CD4-positive, alpha-beta memory T cell (primary cell): Measurements from ENCODE around the gene SUCLG1. TPM values are rescaled to one million over a fixed set of nuclear protein-coding genes. Genes with fewer than 3 reads are reported as not detected.
A peak's percentile ranks its signal among the peaks of the same experiment; 100 is the strongest.

Experiments
- CTCF ChIA-PET: fragments of 350-600 bp; sonication (Branson Sonifier 250); formaldehyde crosslinking; loops from one replicate; lab custom pipeline; 2021; ENCODE audit warnings: inconsistent platforms; ENCODE audit not compliant: partially characterized antibody; lab: Charles Lee
- POLR2A ChIA-PET: fragments of 350-600 bp; sonication (Branson Sonifier 250); formaldehyde crosslinking; loops from one replicate; lab custom pipeline; 2021; ENCODE audit not compliant: partially characterized antibody; lab: Charles Lee
- DNase-seq, 5 donors: peaks; one replicate each; pipeline versions ENCODE4 v3.0.0 to v3.0.0-alpha.2; 2020 to 2022; ENCODE audit warnings: mixed read lengths in 1 of 5
- H3K27ac ChIP-seq: one replicate; pipeline ENCODE4 v1.7.0; 2013; ENCODE audit warnings: low read depth, low read length
- H3K27me3 ChIP-seq: 2 replicates; pipeline ENCODE4 v1.7.0; 2013; ENCODE audit warnings: mild to moderate bottlenecking, low read length, moderate library complexity; ENCODE audit not compliant: insufficient read depth
- H3K36me3 ChIP-seq: 2 replicates; pipeline ENCODE4 v1.7.0; 2013; ENCODE audit warnings: mild to moderate bottlenecking, low read length, moderate library complexity; ENCODE audit not compliant: insufficient read depth
- H3K4me1 ChIP-seq: 2 replicates; pipeline ENCODE4 v1.7.0; 2013; ENCODE audit warnings: mild to moderate bottlenecking, low read length, moderate library complexity; ENCODE audit not compliant: insufficient read depth
- H3K4me3 ChIP-seq, 2 donors: one replicate each; pipeline ENCODE4 v1.7.0; 2013; ENCODE audit warnings: low read length in 2 of 2, mild to moderate bottlenecking in 1 of 2
- H3K9me3 ChIP-seq, 2 donors: one replicate each; pipeline ENCODE4 v1.7.0; 2013; ENCODE audit warnings: low read length in 2 of 2, control low read depth in 1 of 2; ENCODE audit not compliant: control insufficient read depth in 1 of 2
- H3K27ac Mint-ChIP-seq, 7 donors: one replicate each; pipeline ENCODE4 v1.8.0; 2020 to 2021; ENCODE audit warnings: mixed read lengths in 7 of 7, mild to moderate bottlenecking in 6 of 7, inconsistent platforms in 3 of 7, moderate library complexity in 3 of 7
- H3K27me3 Mint-ChIP-seq, 2 donors: one replicate each; pipeline ENCODE4 v1.8.0; 2020 to 2021; ENCODE audit warnings: mixed read lengths in 2 of 2
- H3K36me3 Mint-ChIP-seq, 2 donors: one replicate each; pipeline ENCODE4 v1.8.0; 2020 to 2021; ENCODE audit warnings: mixed read lengths in 2 of 2, inconsistent platforms in 1 of 2, mild to moderate bottlenecking in 1 of 2
- H3K4me1 Mint-ChIP-seq, 4 donors: one replicate each; pipeline ENCODE4 v1.8.0; 2020 to 2021; ENCODE audit warnings: mixed read lengths in 4 of 4, mild to moderate bottlenecking in 1 of 4
- H3K4me3 Mint-ChIP-seq, 8 donors: one replicate each; pipeline ENCODE4 v1.8.0; 2020 to 2021; ENCODE audit warnings: mixed read lengths in 8 of 8, mild to moderate bottlenecking in 7 of 8, moderate library complexity in 6 of 8, inconsistent platforms in 3 of 8
- H3K9me3 Mint-ChIP-seq, 8 donors: one replicate each; pipeline ENCODE4 v1.8.0; 2020 to 2021; ENCODE audit warnings: mixed read lengths in 8 of 8, mild to moderate bottlenecking in 5 of 8, inconsistent platforms in 3 of 8, moderate library complexity in 1 of 8
- intact Hi-C: fragments of 100-400 bp; cut with micrococcal nuclease; formaldehyde crosslinking; loops from one replicate; pipeline ENCODE4 v1.15.1; 2023
- polyA plus RNA-seq, 2 donors: library from polyadenylated mRNA; unstranded; fragments of 300-500 nt; fragmentation: Illumina TruSeq; gene quantifications; one replicate each; pipeline ENCODE4 v1.2.3, GENCODE V29; 2021
- total RNA-seq, 2 experiments: library from RNA; stranded (reverse); gene quantifications; one replicate each; pipeline ENCODE4 v1.2.3, GENCODE V29; 2021

SUCLG1 gene
- total and polyA plus RNA-seq, 4 experiments from 2014 or later: 46.5 to 92.9 (median 65.2) TPM

DNA sequence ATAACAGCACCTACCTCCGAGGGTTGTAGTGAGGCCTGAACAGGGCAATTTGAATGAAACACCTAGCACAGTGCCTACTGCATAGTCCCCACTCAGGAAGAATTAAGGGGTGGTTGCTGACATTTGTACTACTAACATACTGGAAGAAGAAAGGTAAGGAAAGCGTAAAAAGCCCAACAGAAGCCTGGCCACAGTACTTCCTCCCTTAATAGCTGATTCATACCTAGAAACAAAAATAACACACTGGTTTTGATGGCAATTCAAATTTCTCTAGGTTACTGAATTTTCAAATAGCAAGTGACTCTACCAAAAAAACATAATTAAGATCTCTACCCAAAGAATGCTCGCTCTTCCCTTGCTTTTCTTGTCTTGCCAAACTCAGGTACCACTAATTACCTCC is 16.2 kb downstream of the SUCLG1 start:
- POLR2A ChIA-PET: no interaction called here
- Histone ChIP-seq H3K4me3 (no peak overlapping the region), H3K9me3 (no peaks in the 10 kb centered on the region), H3K36me3 (peaks cover 43% of the 10 kb centered on the region), H3K27me3 (no peaks in the 10 kb centered on the region), H3K27ac (no peak overlapping the region), H3K4me1 (no peaks in the 10 kb centered on the region)
- Mint-ChIP-seq H3K4me1 (peaks cover 10 to 26% (median 12%) of the 10 kb centered on the region in 4 donors), H3K27ac (peak overlapping the region in 3 of 7 donors; percentile 9 to 54 (median 17)), H3K9me3 (no peaks in the 10 kb centered on the region), H3K36me3 (peaks cover 79 to 86% of the 10 kb centered on the region in 2 donors), H3K27me3 (no peaks in the 10 kb centered on the region), H3K4me3 (no peak overlapping the region)
- DNase-seq: no peak
- intact Hi-C loops: no loop called here
- CTCF ChIA-PET: no interaction called here

DNA sequence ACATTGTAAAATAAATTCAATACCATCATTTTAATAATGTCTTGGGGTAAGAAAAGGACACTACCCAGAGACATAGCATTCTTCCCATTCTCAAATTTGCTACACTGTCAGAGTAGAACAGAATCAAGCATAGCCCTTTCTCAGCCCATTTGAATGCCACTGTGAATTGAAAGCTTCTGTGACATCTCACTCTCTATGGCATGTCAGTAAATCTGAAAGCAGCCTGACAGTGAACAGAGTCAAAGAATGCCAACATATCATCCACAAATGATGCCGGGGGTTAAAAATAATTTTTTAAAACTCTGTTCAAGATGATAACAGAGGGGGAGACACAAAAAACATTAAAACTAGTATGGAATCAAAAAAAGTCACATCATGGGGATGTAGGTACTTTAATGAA is 17.6 kb downstream of the SUCLG1 start:
- H3K4me1 ChIP-seq: no peaks in the 10 kb centered on the region
- no peaks in the 10 kb centered on the region for H3K27me3 ChIP-seq
- H3K4me3 ChIP-seq: no peak overlapping the region
- H3K4me3 Mint-ChIP-seq: no peak overlapping the region
- H3K27ac ChIP-seq: no peak overlapping the region
- DNase-seq: no peak
- H3K36me3 ChIP-seq: peaks cover 39% of the 10 kb centered on the region
- CTCF ChIA-PET: no interaction called here
- peaks cover 11 to 21% (median 15%) of the 10 kb centered on the region in 4 donors for H3K4me1 Mint-ChIP-seq
- intact Hi-C loops: no loop called here
- H3K27ac Mint-ChIP-seq: no peak overlapping the region
- H3K27me3 Mint-ChIP-seq: no peaks in the 10 kb centered on the region
- no peaks in the 10 kb centered on the region for H3K9me3 ChIP-seq
- POLR2A ChIA-PET: no interaction called here
- H3K36me3 Mint-ChIP-seq: peaks cover 75 to 87% of the 10 kb centered on the region in 2 donors
- no peaks in the 10 kb centered on the region for H3K9me3 Mint-ChIP-seq

DNA sequence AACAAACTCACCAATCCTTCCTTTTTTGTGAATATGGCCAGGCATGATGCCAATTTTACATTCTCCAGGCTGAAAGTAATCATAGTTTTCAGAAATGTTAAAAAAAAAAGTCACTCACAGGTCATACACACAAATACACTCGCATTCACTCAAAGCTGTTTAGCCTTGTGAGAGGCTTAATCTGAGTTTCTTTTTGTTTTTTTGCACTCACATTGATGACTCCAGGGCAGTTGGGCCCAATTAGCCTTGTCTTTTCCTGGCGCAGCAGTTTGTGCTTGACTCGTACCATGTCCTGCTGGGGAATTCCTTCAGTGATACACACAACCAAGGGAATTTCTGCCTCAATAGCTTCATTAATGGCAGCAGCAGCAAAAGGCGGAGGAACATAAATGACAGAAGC is 18.0 kb downstream of the SUCLG1 start:
- Mint-ChIP-seq H3K27me3 (no peaks in the 10 kb centered on the region), H3K27ac (no peak overlapping the region), H3K4me3 (no peak overlapping the region), H3K9me3 (no peaks in the 10 kb centered on the region), H3K4me1 (peaks cover 11 to 21% (median 15%) of the 10 kb centered on the region in 4 donors), H3K36me3 (peaks cover 73 to 82% of the 10 kb centered on the region in 2 donors)
- ChIA-PET POLR2A (no interaction called here), CTCF (no interaction called here)
- Histone ChIP-seq H3K27me3 (no peaks in the 10 kb centered on the region), H3K27ac (no peak overlapping the region), H3K36me3 (peaks cover 37% of the 10 kb centered on the region), H3K9me3 (no peaks in the 10 kb centered on the region), H3K4me1 (no peaks in the 10 kb centered on the region), H3K4me3 (no peak overlapping the region)
- intact Hi-C loops: no loop called here
- DNase-seq: no peak

DNA sequence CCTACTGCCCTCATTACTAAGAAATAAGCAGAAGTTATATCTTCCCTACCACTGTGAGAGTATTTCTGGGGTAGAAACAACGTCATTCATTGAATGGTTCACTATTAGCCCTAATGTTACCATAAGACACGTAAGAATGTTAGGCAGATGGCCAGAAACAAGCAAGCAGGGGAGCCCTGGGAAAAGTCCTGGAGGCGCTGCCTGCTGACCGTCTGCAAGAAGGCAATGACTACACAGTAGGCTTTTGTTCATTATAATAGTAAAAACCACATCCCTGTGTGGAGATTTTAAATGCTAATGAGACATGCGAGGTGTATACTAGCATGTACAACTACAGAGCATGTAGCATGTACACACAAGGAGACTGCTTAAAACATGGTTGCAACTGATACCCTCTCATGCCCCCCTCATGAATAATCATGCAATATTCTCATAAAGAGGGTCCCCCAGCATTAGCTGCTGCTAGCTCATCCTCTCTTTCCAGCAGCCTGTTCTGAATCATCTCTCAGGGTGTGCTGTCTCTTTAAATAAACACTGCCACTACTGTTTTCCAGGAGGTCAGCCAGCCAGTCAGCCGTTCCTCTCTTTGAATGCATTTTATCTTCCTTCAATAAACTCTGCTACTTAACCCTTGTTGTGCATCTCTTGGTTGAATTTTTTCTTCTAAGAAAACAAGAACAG is 23.6 kb downstream of the SUCLG1 start:
- CTCF ChIA-PET: no interaction called here
- Histone ChIP-seq H3K27ac (no peak overlapping the region), H3K27me3 (no peaks in the 10 kb centered on the region), H3K4me3 (no peak overlapping the region), H3K9me3 (no peaks in the 10 kb centered on the region), H3K4me1 (no peaks in the 10 kb centered on the region), H3K36me3 (peaks cover 43% of the 10 kb centered on the region)
- Mint-ChIP-seq H3K36me3 (peaks cover 61 to 75% of the 10 kb centered on the region in 2 donors), H3K4me1 (peaks cover 5 to 7% (median 6%) of the 10 kb centered on the region in 4 donors), H3K9me3 (no peaks in the 10 kb centered on the region), H3K27me3 (no peaks in the 10 kb centered on the region), H3K4me3 (no peak overlapping the region), H3K27ac (peak overlapping the region in 2 of 7 donors; percentile 25 to 50)
- DNase-seq: no peak
- intact Hi-C loops: no loop called here
- POLR2A ChIA-PET: no interaction called here

DNA sequence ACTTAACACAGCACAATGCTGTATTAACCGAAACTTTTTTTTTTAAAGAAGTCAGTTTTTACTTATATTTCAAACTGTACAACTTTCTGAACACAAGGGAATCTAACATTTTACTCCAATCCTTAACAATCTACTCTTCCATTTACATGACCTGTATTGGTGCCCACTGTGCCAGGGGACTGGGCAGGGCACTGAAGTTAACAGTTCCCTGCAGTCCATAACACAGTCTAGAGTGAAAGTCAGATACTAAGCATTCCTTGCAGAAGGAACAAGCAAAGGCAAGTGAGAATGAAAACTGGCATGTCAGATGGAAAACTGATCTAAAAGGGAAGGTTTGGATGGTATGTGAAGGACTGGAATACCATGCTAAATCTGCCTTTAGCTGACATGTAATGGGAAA is 29.8 kb downstream of the SUCLG1 start:
- Mint-ChIP-seq H3K27me3 (no peaks in the 10 kb centered on the region), H3K36me3 (peaks cover 59 to 77% of the 10 kb centered on the region in 2 donors), H3K27ac (peak overlapping the region in 1 of 7 donors; percentile 11), H3K4me1 (peaks cover 0 to 2% (median under 1%) of the 10 kb centered on the region in 4 donors), H3K4me3 (no peak overlapping the region), H3K9me3 (no peaks in the 10 kb centered on the region)
- no peak for DNase-seq
- POLR2A ChIA-PET: no interaction called here
- peaks cover 50% of the 10 kb centered on the region for H3K36me3 ChIP-seq
- CTCF ChIA-PET: no interaction called here
- H3K27ac ChIP-seq: no peak overlapping the region
- H3K9me3 ChIP-seq: no peaks in the 10 kb centered on the region
- no peaks in the 10 kb centered on the region for H3K4me1 ChIP-seq
- H3K27me3 ChIP-seq: no peaks in the 10 kb centered on the region
- no peak overlapping the region for H3K4me3 ChIP-seq
- intact Hi-C loops: no loop called here

DNA sequence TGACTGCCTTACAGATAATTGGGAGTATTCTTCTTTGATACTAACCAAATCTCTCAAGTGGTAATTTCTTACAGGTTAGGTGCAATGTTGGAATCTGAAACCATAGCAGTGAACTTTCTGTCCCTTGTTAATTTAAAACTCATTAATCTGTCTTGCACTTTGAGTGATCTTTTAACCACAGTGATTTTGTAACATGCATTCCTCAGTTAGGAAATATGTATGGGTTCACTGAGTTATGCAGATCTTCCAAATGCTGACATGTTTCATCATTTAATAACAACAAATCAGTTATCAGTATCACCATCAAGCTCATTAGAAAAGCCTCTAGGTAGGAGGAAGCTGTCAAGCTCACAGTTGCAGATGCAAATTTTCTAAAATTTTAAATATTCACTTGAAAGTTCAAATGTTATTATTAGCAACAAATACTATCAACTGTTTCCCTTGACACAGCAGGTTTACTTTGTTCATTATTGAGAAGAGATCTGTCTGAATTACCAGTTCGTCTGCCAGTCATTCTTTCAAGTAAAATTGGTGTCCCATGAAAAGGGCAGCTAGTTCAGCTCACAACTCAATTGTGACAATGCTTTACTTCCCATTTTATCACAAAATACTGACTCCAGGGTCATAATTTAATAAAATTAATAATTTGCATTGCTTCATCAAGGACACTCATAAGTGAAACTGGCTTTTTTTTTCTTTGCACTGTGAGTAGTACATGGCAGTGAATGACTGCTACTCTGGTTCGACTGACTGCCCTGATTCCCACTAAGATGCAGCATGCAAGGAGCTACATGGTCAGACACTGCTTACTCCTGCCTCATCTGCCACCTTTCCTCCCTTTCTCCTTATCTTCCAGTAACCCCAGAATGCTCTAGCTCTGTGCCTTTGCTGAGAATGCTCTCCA is 31.6 kb downstream of the SUCLG1 start:
- no peaks in the 10 kb centered on the region for H3K9me3 ChIP-seq
- Mint-ChIP-seq H3K27me3 (no peaks in the 10 kb centered on the region), H3K9me3 (no peaks in the 10 kb centered on the region), H3K4me3 (no peak overlapping the region), H3K27ac (peak overlapping the region in 5 of 7 donors; percentile 8 to 77 (median 64)), H3K4me1 (peaks cover 0 to 2% (median under 1%) of the 10 kb centered on the region in 4 donors), H3K36me3 (peaks cover 63 to 77% of the 10 kb centered on the region in 2 donors)
- no peaks in the 10 kb centered on the region for H3K27me3 ChIP-seq
- intact Hi-C loops: no loop called here
- CTCF ChIA-PET: no interaction called here
- H3K4me1 ChIP-seq: no peaks in the 10 kb centered on the region
- POLR2A ChIA-PET: no interaction called here
- no peak for DNase-seq
- H3K27ac ChIP-seq: no peak overlapping the region
- H3K4me3 ChIP-seq: no peak overlapping the region
- peaks cover 55% of the 10 kb centered on the region for H3K36me3 ChIP-seq

DNA sequence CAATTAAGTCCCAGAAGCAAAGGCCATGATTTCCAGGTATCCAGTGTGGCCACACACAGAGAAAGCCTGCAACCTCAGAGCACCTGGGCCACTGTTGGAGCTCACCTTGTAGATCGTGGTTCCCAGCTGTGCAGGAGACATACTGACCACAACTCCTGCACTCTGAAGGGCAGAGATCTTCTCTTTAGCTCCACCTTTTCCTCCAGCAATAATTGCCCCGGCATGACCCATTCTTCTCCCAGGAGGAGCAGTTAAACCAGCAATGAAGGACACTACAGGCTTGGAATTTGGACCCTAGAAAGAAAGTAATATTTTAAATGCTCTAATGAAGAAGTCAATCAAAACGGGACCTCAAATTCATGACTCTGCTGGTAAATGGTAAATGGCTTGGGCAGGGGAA is 33.8 kb downstream of the SUCLG1 start:
- H3K27ac Mint-ChIP-seq: no peak overlapping the region
- intact Hi-C loops: no loop called here
- no peak overlapping the region for H3K4me3 Mint-ChIP-seq
- Histone ChIP-seq H3K27ac (no peak overlapping the region), H3K9me3 (no peaks in the 10 kb centered on the region), H3K4me1 (no peaks in the 10 kb centered on the region), H3K27me3 (no peaks in the 10 kb centered on the region), H3K36me3 (peaks cover 45% of the 10 kb centered on the region), H3K4me3 (no peak overlapping the region)
- H3K4me1 Mint-ChIP-seq: peaks cover 0 to 2% (median under 1%) of the 10 kb centered on the region in 4 donors
- no peak for DNase-seq
- H3K9me3 Mint-ChIP-seq: no peaks in the 10 kb centered on the region
- no peaks in the 10 kb centered on the region for H3K27me3 Mint-ChIP-seq
- CTCF ChIA-PET: no interaction called here
- POLR2A ChIA-PET: no interaction called here
- H3K36me3 Mint-ChIP-seq: peaks cover 54 to 59% of the 10 kb centered on the region in 2 donors
